PC-3 (cell line): ENCODE results near the gene ACO2. TPM values are rescaled to one million over a fixed set of nuclear protein-coding genes. Genes with fewer than 3 reads are reported as not detected.

Experiments used
- ATAC-seq: fragments of 200-7000 bp; cut with Tn5 transposase; 2 replicates; pipeline ENCODE4 v1.9.1; 2020; ENCODE audit warnings: mild to moderate bottlenecking, moderate library complexity
- BruUV-seq: library from RNA; stranded (reverse); fragments of 400-500 nt; replicated peaks from 2 replicates; lab custom pipeline; 2021; lab: Mats Ljungman, UMichigan
- CTCF ChIA-PET: fragments of 300-600 bp; sonication (Branson Sonifier 250); formaldehyde crosslinking; loops from one replicate; lab custom pipeline; 2022; ENCODE audit warnings: antibody characterized with exemption; lab: Charles Lee
- POLR2A ChIA-PET: fragments of 300-600 bp; sonication (Branson Sonifier 250); formaldehyde crosslinking; loops from one replicate; lab custom pipeline; 2022; ENCODE audit warnings: antibody characterized with exemption; ENCODE audit not compliant: unreplicated experiment; lab: Charles Lee
- DNase-seq: peaks from one replicate; pipeline ENCODE4 v3.0.0-alpha.2; 2015
- H2AFZ ChIP-seq: fragments of 300-600 bp; sonication (generic); 2 replicates; pipeline ENCODE4 v1.6.0; 2016; ENCODE audit warnings: antibody characterized with exemption, low read length
- H3F3A ChIP-seq: fragments of 300-600 bp; sonication (generic); one replicate; pipeline ENCODE4 v1.6.0; 2017; ENCODE audit warnings: antibody characterized with exemption, low read length, control low read depth, mild to moderate bottlenecking; ENCODE audit not compliant: unreplicated experiment
- H3K27ac ChIP-seq: fragments of 300-600 bp; sonication (generic); 2 replicates; pipeline ENCODE4 v1.5.1; 2016; ENCODE audit warnings: mild to moderate bottlenecking, low read length
- H3K27me3 ChIP-seq: fragments of 300-600 bp; sonication (generic); 2 replicates; pipeline ENCODE4 v1.6.1; 2016; ENCODE audit warnings: low read length, mixed read lengths
- H3K36me3 ChIP-seq: fragments of 300-600 bp; sonication (generic); 2 replicates; pipeline ENCODE4 v1.6.1; 2016; ENCODE audit warnings: low read depth, mixed run types, low read length, mixed read lengths
- H3K4me1 ChIP-seq: fragments of 300-600 bp; sonication (generic); 2 replicates; pipeline ENCODE4 v1.5.1; 2016; ENCODE audit warnings: low read length; ENCODE audit not compliant: insufficient read depth
- H3K4me2 ChIP-seq: fragments of 300-600 bp; sonication (generic); 2 replicates; pipeline ENCODE4 v1.6.0; 2016; ENCODE audit warnings: low read length
- H3K4me3 ChIP-seq: fragments of 300-600 bp; sonication (generic); 2 replicates; pipeline ENCODE4 v1.5.1; 2016; ENCODE audit warnings: mild to moderate bottlenecking, low read length, mixed read lengths
- H3K79me2 ChIP-seq: fragments of 300-600 bp; sonication (generic); 2 replicates; pipeline ENCODE4 v1.6.1; 2017; ENCODE audit warnings: low read length, mixed read lengths
- H3K9ac ChIP-seq: fragments of 300-600 bp; sonication (generic); 2 replicates; pipeline ENCODE4 v1.6.0; 2016; ENCODE audit warnings: mild to moderate bottlenecking, low read length
- H3K9me2 ChIP-seq: fragments of 300-600 bp; sonication (generic); replicated peaks from 2 replicates; pipeline ENCODE4 v1.6.1; 2016; ENCODE audit warnings: mixed run types, low read length, mixed read lengths
- H3K9me3 ChIP-seq: fragments of 300-600 bp; sonication (generic); 2 replicates; pipeline ENCODE4 v1.6.1; 2016; ENCODE audit warnings: low read length, mixed read lengths
- H4K20me1 ChIP-seq: fragments of 300-600 bp; sonication (generic); 2 replicates; pipeline ENCODE4 v1.6.1; 2016; ENCODE audit warnings: low read length, mixed read lengths
- EZH2 ChIP-seq: fragments of 300-600 bp; sonication (generic); IDR thresholded peaks from one replicate; pipeline ENCODE4 v1.6.1; 2017; ENCODE audit warnings: antibody characterized with exemption, mild to moderate bottlenecking, low read length; ENCODE audit not compliant: unreplicated experiment
- EZH2phosphoT487 ChIP-seq: fragments of 300-600 bp; sonication (generic); IDR thresholded peaks from 2 replicates; pipeline ENCODE4 v1.6.1; 2018; ENCODE audit warnings: mild to moderate bottlenecking, antibody characterized with exemption, low read length, borderline replicate concordance
- intact Hi-C: fragments of 100-400 bp; cut with micrococcal nuclease; formaldehyde crosslinking; loops from 2 replicates; pipeline ENCODE4 v1.9.0; 2023
- total RNA-seq: library from RNA; depleted of rRNA; stranded (reverse); fragments of >200 nt; gene quantifications from 2 replicates; pipeline ENCODE4 v1.2.3, GENCODE V29; 2014
- TF ChIP-seq, protein P1 (sequence below): fragments of 300-600 bp; sonication (generic); conservative IDR thresholded peaks from 2 replicates; pipeline ENCODE4 v1.5.1; 2017; ENCODE audit warnings: antibody characterized with exemption, low read depth, mild to moderate bottlenecking, low read length

ACO2 gene
- total RNA-seq, 1 experiment from 2014 or later, result 130 TPM

GRCh38 chr22:41442240-41442792 lies 26.6 kb upstream of the ACO2 start:
- ATAC-seq (no peak), DNase-seq (no peak)
- H3K27ac ChIP-seq, result no peak overlapping the region
- no peaks in the 10 kb centered on the region for H3K27me3 ChIP-seq
- no peaks in the 10 kb centered on the region for H3K9me2 ChIP-seq
- ChIA-PET CTCF (no interaction called here), POLR2A (no interaction called here)
- H3K4me1 ChIP-seq, result no peaks in the 10 kb centered on the region; the same call in 1 of the 2 replicates
- intact Hi-C loops, result no loop called here
- no peaks in the 10 kb centered on the region for H3K9me3 ChIP-seq
- no peak overlapping the region for H3K9ac ChIP-seq
- no peak for TF ChIP-seq EZH2
- no peak for TF ChIP-seq EZH2phosphoT487
- TF ChIP-seq, protein P1, sequence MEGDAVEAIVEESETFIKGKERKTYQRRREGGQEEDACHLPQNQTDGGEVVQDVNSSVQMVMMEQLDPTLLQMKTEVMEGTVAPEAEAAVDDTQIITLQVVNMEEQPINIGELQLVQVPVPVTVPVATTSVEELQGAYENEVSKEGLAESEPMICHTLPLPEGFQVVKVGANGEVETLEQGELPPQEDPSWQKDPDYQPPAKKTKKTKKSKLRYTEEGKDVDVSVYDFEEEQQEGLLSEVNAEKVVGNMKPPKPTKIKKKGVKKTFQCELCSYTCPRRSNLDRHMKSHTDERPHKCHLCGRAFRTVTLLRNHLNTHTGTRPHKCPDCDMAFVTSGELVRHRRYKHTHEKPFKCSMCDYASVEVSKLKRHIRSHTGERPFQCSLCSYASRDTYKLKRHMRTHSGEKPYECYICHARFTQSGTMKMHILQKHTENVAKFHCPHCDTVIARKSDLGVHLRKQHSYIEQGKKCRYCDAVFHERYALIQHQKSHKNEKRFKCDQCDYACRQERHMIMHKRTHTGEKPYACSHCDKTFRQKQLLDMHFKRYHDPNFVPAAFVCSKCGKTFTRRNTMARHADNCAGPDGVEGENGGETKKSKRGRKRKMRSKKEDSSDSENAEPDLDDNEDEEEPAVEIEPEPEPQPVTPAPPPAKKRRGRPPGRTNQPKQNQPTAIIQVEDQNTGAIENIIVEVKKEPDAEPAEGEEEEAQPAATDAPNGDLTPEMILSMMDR, result no peak
- H3F3A ChIP-seq, result no peaks in the 10 kb centered on the region
- peaks cover 4% of the 10 kb centered on the region; the same call in 1 of the 2 replicates for H3K36me3 ChIP-seq
- peaks cover 17% of the 10 kb centered on the region for H4K20me1 ChIP-seq
- no peak overlapping the region for H3K4me2 ChIP-seq
- no peak overlapping the region for H2AFZ ChIP-seq
- no TSS peak for BruUV-seq
- no peak overlapping the region for H3K4me3 ChIP-seq
- peaks cover 84% of the 10 kb centered on the region for H3K79me2 ChIP-seq

GRCh38 chr22:41444360-41445128 lies 24.4 kb upstream of the ACO2 start:
- no TSS peak for BruUV-seq
- ChIA-PET CTCF (no interaction called here), POLR2A (no interaction called here)
- Histone ChIP-seq H3F3A (no peaks in the 10 kb centered on the region), H3K9me2 (no peaks in the 10 kb centered on the region), H3K4me3 (peak overlapping the region; percentile 82), H3K27ac (peak overlapping the region; percentile 14), H2AFZ (peak overlapping the region; percentile 54; the same call in 1 of the 2 replicates), H3K36me3 (peaks cover 4% of the 10 kb centered on the region; the same call in 1 of the 2 replicates), H3K4me1 (peaks cover 4% of the 10 kb centered on the region; the same call in 1 of the 2 replicates), H4K20me1 (peaks cover 17% of the 10 kb centered on the region), H3K9me3 (no peaks in the 10 kb centered on the region), H3K27me3 (no peaks in the 10 kb centered on the region), H3K79me2 (peaks cover 71% of the 10 kb centered on the region), H3K9ac (peak overlapping the region; percentile 97), H3K4me2 (peak overlapping the region; percentile 77)
- DNase-seq (peak; percentile 95), ATAC-seq (peak; percentile 62)
- intact Hi-C loops, result no loop called here
- TF ChIP-seq, protein P1, result no peak
- TF ChIP-seq EZH2phosphoT487 (no peak), EZH2 (no peak)
